Stimulated activated CD8-positive, alpha-beta memory T cell treated with anti-CD3 and anti-CD28 coated beads, Interleukin-2, amount 100 ng/mL, for 1 hour (primary cell): Measurements from ENCODE around the gene SH3BP5.

Experiments used
- DNase-seq, 2 donors: peaks; one replicate each; pipeline ENCODE4 v3.0.0-alpha.2; 2020; ENCODE audit warnings: low read depth in 2 of 2

SH3BP5 gene

GRCh38 chr3:15347063-15347736 lies 14.8 kb upstream of the SH3BP5 start:
- no peak for DNase-seq

GRCh38 chr3:15346516-15346915 lies 14.1 kb upstream of the SH3BP5 start:
- DNase-seq, result no peak

GRCh38 chr3:15345608-15346137 lies 13.3 kb upstream of the SH3BP5 start:
- no peak for DNase-seq

GRCh38 chr3:15345066-15345607 lies 12.8 kb upstream of the SH3BP5 start:
- no peak for DNase-seq

- no peak for DNase-seq
Measured at GRCh38 chr3:15342945-15343344, 10.6 kb upstream of the SH3BP5 start.

GRCh38 chr3:15342246-15342645 lies 9.9 kb upstream of the SH3BP5 start:
- no peak for DNase-seq

GRCh38 chr3:15341030-15341726 lies 8.8 kb upstream of the SH3BP5 start:
- DNase-seq, result no peak

GRCh38 chr3:15339786-15340215 lies 7.4 kb upstream of the SH3BP5 start:
- DNase-seq, result no peak

- no peak for DNase-seq
Measured at GRCh38 chr3:15339001-15339400, 6.6 kb upstream of the SH3BP5 start.

- DNase-seq, result no peak
Measured at GRCh38 chr3:15337963-15338362, 5.6 kb upstream of the SH3BP5 start.

- no peak for DNase-seq
Measured at GRCh38 chr3:15336057-15336456, 3.7 kb upstream of the SH3BP5 start.

GRCh38 chr3:15333956-15334263 lies 1.5 kb upstream of the SH3BP5 start:
- no peak for DNase-seq

GRCh38 chr3:15333099-15333955 lies 941 bp upstream of the SH3BP5 start:
- DNase-seq, result no peak

- peak in 1 of 2 donors; percentile 27 for DNase-seq
Measured at GRCh38 chr3:15331606-15332404, 581 bp downstream of the SH3BP5 start.

- DNase-seq, result no peak
Measured at GRCh38 chr3:15331072-15331605, 1.2 kb downstream of the SH3BP5 start.

- DNase-seq, result no peak
Measured at GRCh38 chr3:15330031-15330596, 2.3 kb downstream of the SH3BP5 start.

GRCh38 chr3:15329046-15330005 lies 3.1 kb downstream of the SH3BP5 start:
- DNase-seq, result no peak

GRCh38 chr3:15327941-15328340 lies 4.4 kb downstream of the SH3BP5 start:
- no peak for DNase-seq

GRCh38 chr3:15326673-15327072 lies 5.7 kb downstream of the SH3BP5 start:
- no peak for DNase-seq

GRCh38 chr3:15326037-15326436 lies 6.3 kb downstream of the SH3BP5 start:
- DNase-seq, result no peak
